Trophoblast cell (in vitro differentiated cells and primary cell): ENCODE data around the gene MTX2.

Source experiments
- DNase-seq, 2 donors: peaks; one replicate each; pipeline ENCODE4 v3.0.0-alpha.2; 2016
- H2AFZ ChIP-seq: 2 replicates; pipeline ENCODE4 v1.6.1; 2013; ENCODE audit warnings: low read length, moderate library complexity, mild to moderate bottlenecking; ENCODE audit not compliant: insufficient read depth, poor library complexity
- H2AK5ac ChIP-seq: 2 replicates; pipeline ENCODE4 v1.6.1; 2013; ENCODE audit warnings: mild to moderate bottlenecking, low read length
- H2BK120ac ChIP-seq: 2 replicates; pipeline ENCODE4 v1.6.1; 2013; ENCODE audit warnings: low read length, mild to moderate bottlenecking, moderate library complexity; ENCODE audit not compliant: insufficient read depth, poor library complexity
- H2BK12ac ChIP-seq: 2 replicates; pipeline ENCODE4 v1.6.1; 2013; ENCODE audit warnings: mild to moderate bottlenecking, low read length, moderate library complexity
- H2BK5ac ChIP-seq: 2 replicates; pipeline ENCODE4 v1.6.1; 2013; ENCODE audit warnings: low read length, low read depth, moderate library complexity, mild to moderate bottlenecking; ENCODE audit not compliant: poor library complexity
- H3K14ac ChIP-seq: 2 replicates; pipeline ENCODE4 v1.6.1; 2013; ENCODE audit warnings: mild to moderate bottlenecking, low read length
- H3K18ac ChIP-seq: 2 replicates; pipeline ENCODE4 v1.6.1; 2013; ENCODE audit warnings: mild to moderate bottlenecking, low read length
- H3K23ac ChIP-seq: 2 replicates; pipeline ENCODE4 v1.6.1; 2013; ENCODE audit warnings: low read length
- H3K27ac ChIP-seq: 2 replicates; pipeline ENCODE4 v1.5.1; 2013; ENCODE audit warnings: low read depth, mild to moderate bottlenecking, inconsistent platforms, low read length, moderate library complexity
- H3K27me3 ChIP-seq: 2 replicates; pipeline ENCODE4 v1.6.1; 2013; ENCODE audit warnings: inconsistent platforms, mild to moderate bottlenecking, low read length, moderate library complexity; ENCODE audit not compliant: insufficient read depth
- H3K36me3 ChIP-seq, 2 experiments: 1 replicate in 1 of 2; 2 replicates in 1 of 2; pipeline ENCODE4 v1.6.1; 2013; ENCODE audit warnings: low read length in 2 of 2, mild to moderate bottlenecking in 2 of 2, moderate library complexity in 1 of 2; ENCODE audit not compliant: insufficient read depth in 2 of 2, control insufficient read depth in 1 of 2
- H3K4ac ChIP-seq: 2 replicates; pipeline ENCODE4 v1.6.1; 2013; ENCODE audit warnings: low read depth, mild to moderate bottlenecking, low read length, moderate library complexity
- H3K4me1 ChIP-seq, 2 experiments: 1 replicate in 1 of 2; 2 replicates in 1 of 2; pipeline ENCODE4 v1.6.1; 2013; ENCODE audit warnings: low read length in 2 of 2, mild to moderate bottlenecking in 2 of 2, moderate library complexity in 1 of 2; ENCODE audit not compliant: insufficient read depth in 2 of 2, control insufficient read depth in 1 of 2
- H3K4me2 ChIP-seq: 2 replicates; pipeline ENCODE4 v1.6.1; 2013; ENCODE audit warnings: inconsistent platforms, mild to moderate bottlenecking, low read length, moderate library complexity
- H3K4me3 ChIP-seq: 2 replicates; pipeline ENCODE4 v1.5.1; 2013; ENCODE audit warnings: mild to moderate bottlenecking, low read depth, low read length, inconsistent platforms
- H3K79me1 ChIP-seq: one replicate; pipeline ENCODE4 v1.6.1; 2013; ENCODE audit warnings: low read length
- H3K79me2 ChIP-seq: 2 replicates; pipeline ENCODE4 v1.6.1; 2013; ENCODE audit warnings: low read length, mild to moderate bottlenecking; ENCODE audit not compliant: control insufficient read depth, insufficient read depth, poor library complexity
- H3K9ac ChIP-seq: 2 replicates; pipeline ENCODE4 v1.6.1; 2013; ENCODE audit warnings: mild to moderate bottlenecking, low read length
- H3K9me3 ChIP-seq: 2 replicates; pipeline ENCODE4 v1.6.1; 2013; ENCODE audit warnings: low read depth, mild to moderate bottlenecking, control low read depth, inconsistent platforms, low read length; ENCODE audit not compliant: insufficient read depth
- H4K12ac ChIP-seq: 2 replicates; pipeline ENCODE4 v1.6.1; 2013; ENCODE audit warnings: low read depth, mild to moderate bottlenecking, low read length, moderate library complexity
- H4K8ac ChIP-seq: 2 replicates; pipeline ENCODE4 v1.6.1; 2013; ENCODE audit warnings: low read depth, mild to moderate bottlenecking, low read length, moderate library complexity
- H4K91ac ChIP-seq: one replicate; pipeline ENCODE4 v1.6.1; 2013; ENCODE audit warnings: low read depth, mild to moderate bottlenecking, low read length, moderate library complexity
- WGBS: extraction: QIAGEN DNeasy Blood & Tissue Kit; methylation state at CpG from one replicate; pipeline ENCODE4 v1.1.7; 2013; ENCODE audit warnings: missing lambda C conversion rate; ENCODE audit not compliant: insufficient read length, insufficient coverage; ENCODE audit errors: extremely low coverage; 5-methylcytosine and 5-hydroxymethylcytosine counted together

MTX2 gene

GRCh38 chr2:176285321-176285720 lies 16.1 kb downstream of the MTX2 start:
- no peak overlapping the region for H4K12ac ChIP-seq
- no peak overlapping the region for H3K4ac ChIP-seq
- no peak overlapping the region for H3K23ac ChIP-seq
- no peak for DNase-seq
- H3K4me2 ChIP-seq, result no peak overlapping the region
- no peaks in the 10 kb centered on the region for H3K36me3 ChIP-seq
- H3K4me1 ChIP-seq, result no peaks in the 10 kb centered on the region
- no peaks in the 10 kb centered on the region for H3K27me3 ChIP-seq
- no peak overlapping the region for H4K91ac ChIP-seq
- no peak overlapping the region for H2AFZ ChIP-seq
- no peak overlapping the region for H3K14ac ChIP-seq
- no peak overlapping the region for H4K8ac ChIP-seq
- H3K79me1 ChIP-seq, result no peaks in the 10 kb centered on the region
- no peaks in the 10 kb centered on the region for H3K9me3 ChIP-seq
- no peak overlapping the region for H2BK5ac ChIP-seq
- H2BK120ac ChIP-seq, result no peak overlapping the region
- no peak overlapping the region for H3K9ac ChIP-seq
- H3K79me2 ChIP-seq, result no peaks in the 10 kb centered on the region
- H2AK5ac ChIP-seq, result no peak overlapping the region
- H2BK12ac ChIP-seq, result no peak overlapping the region
- H3K27ac ChIP-seq, result no peak overlapping the region
- no peak overlapping the region for H3K4me3 ChIP-seq
- H3K18ac ChIP-seq, result no peak overlapping the region

GRCh38 chr2:176291335-176291734 lies 22.1 kb downstream of the MTX2 start:
- Histone ChIP-seq H3K79me2 (no peaks in the 10 kb centered on the region), H3K4me2 (no peak overlapping the region), H3K27ac (no peak overlapping the region), H4K12ac (no peak overlapping the region), H2BK12ac (no peak overlapping the region), H4K8ac (no peak overlapping the region), H3K4me3 (no peak overlapping the region), H4K91ac (no peak overlapping the region), H3K79me1 (no peaks in the 10 kb centered on the region), H2AK5ac (no peak overlapping the region), H3K4ac (no peak overlapping the region), H3K18ac (no peak overlapping the region), H2BK5ac (no peak overlapping the region), H2BK120ac (no peak overlapping the region), H3K14ac (no peak overlapping the region), H3K36me3 (no peaks in the 10 kb centered on the region), H2AFZ (no peak overlapping the region), H3K4me1 (no peaks in the 10 kb centered on the region), H3K23ac (no peak overlapping the region), H3K27me3 (no peaks in the 10 kb centered on the region), H3K9me3 (no peaks in the 10 kb centered on the region), H3K9ac (no peak overlapping the region)
- DNase-seq, result no peak
- WGBS, result no CpG with 5 or more reads among the region's 4 CpGs

- H3K18ac ChIP-seq, result no peak overlapping the region
- no peaks in the 10 kb centered on the region for H3K36me3 ChIP-seq
- no peak overlapping the region for H4K8ac ChIP-seq
- no peaks in the 10 kb centered on the region for H3K79me2 ChIP-seq
- H3K23ac ChIP-seq, result no peak overlapping the region
- no peak overlapping the region for H2BK12ac ChIP-seq
- no peak overlapping the region for H3K9ac ChIP-seq
- H3K4me1 ChIP-seq, result no peaks in the 10 kb centered on the region
- H4K91ac ChIP-seq, result no peak overlapping the region
- H2AFZ ChIP-seq, result no peak overlapping the region
- H2BK5ac ChIP-seq, result no peak overlapping the region
- H4K12ac ChIP-seq, result no peak overlapping the region
- no peak overlapping the region for H2AK5ac ChIP-seq
- H3K4ac ChIP-seq, result no peak overlapping the region
- no peak overlapping the region for H3K14ac ChIP-seq
- no peak for DNase-seq
- H3K4me2 ChIP-seq, result no peak overlapping the region
- no peak overlapping the region for H2BK120ac ChIP-seq
- no peaks in the 10 kb centered on the region for H3K79me1 ChIP-seq
- H3K27ac ChIP-seq, result no peak overlapping the region
- H3K4me3 ChIP-seq, result no peak overlapping the region
- no peaks in the 10 kb centered on the region for H3K27me3 ChIP-seq
- no peaks in the 10 kb centered on the region for H3K9me3 ChIP-seq
Observed at GRCh38 chr2:176291809-176292283, 22.6 kb downstream of the MTX2 start.

- WGBS, result no CpG with 5 or more reads among the region's 2 CpGs
Observed at GRCh38 chr2:176292608-176293007, 23.4 kb downstream of the MTX2 start.

More at GRCh38 chr2:176292608-176293007, 23.4 kb downstream of the MTX2 start:
- no peak overlapping the region for H3K4me3 ChIP-seq
- H2AK5ac ChIP-seq, result no peak overlapping the region
- H4K8ac ChIP-seq, result no peak overlapping the region
- H2BK5ac ChIP-seq, result no peak overlapping the region
- H4K91ac ChIP-seq, result no peak overlapping the region
- no peaks in the 10 kb centered on the region for H3K9me3 ChIP-seq
- H2BK120ac ChIP-seq, result no peak overlapping the region
- H4K12ac ChIP-seq, result no peak overlapping the region
- DNase-seq, result no peak
- H3K79me1 ChIP-seq, result no peaks in the 10 kb centered on the region
- H3K36me3 ChIP-seq, result no peaks in the 10 kb centered on the region
- no peak overlapping the region for H2BK12ac ChIP-seq
- no peak overlapping the region for H3K18ac ChIP-seq
- H3K79me2 ChIP-seq, result no peaks in the 10 kb centered on the region
- H3K4me2 ChIP-seq, result no peak overlapping the region
- no peaks in the 10 kb centered on the region for H3K27me3 ChIP-seq
- no peak overlapping the region for H3K23ac ChIP-seq
- H3K27ac ChIP-seq, result no peak overlapping the region
- no peaks in the 10 kb centered on the region for H3K4me1 ChIP-seq
- H3K14ac ChIP-seq, result no peak overlapping the region
- no peak overlapping the region for H3K9ac ChIP-seq
- no peak overlapping the region for H3K4ac ChIP-seq
- H2AFZ ChIP-seq, result no peak overlapping the region
